T-cell (primary cell): Measurements from ENCODE around the gene ABCA1. TPM values are rescaled to one million over a fixed set of nuclear protein-coding genes. Genes with fewer than 3 reads are reported as not detected.

Experiments used
- ATAC-seq, 4 experiments: fragments of 200-7000 bp in 3 of 4; fragments of 150-1000 bp in 1 of 4; cut with Tn5 transposase; replicated peaks in 1 of 4; 1 replicate in 3 of 4; 2 replicates in 1 of 4; pipeline ENCODE4 v1.10.0; 2021; ENCODE audit warnings: moderate library complexity in 3 of 4, mild to moderate bottlenecking in 2 of 4, moderate number of reproducible peaks in 1 of 4
- CTCF ChIA-PET, 2 donors: fragments of 300-600 bp; sonication (Branson Sonifier 250); formaldehyde crosslinking; loops; one replicate each; lab custom pipeline; 2022; ENCODE audit warnings: antibody characterized with exemption in 2 of 2; lab: Charles Lee
- POLR2A ChIA-PET, 2 donors: fragments of 300-600 bp; sonication (Branson Sonifier 250); formaldehyde crosslinking; loops; one replicate each; lab custom pipeline; 2022; ENCODE audit warnings: antibody characterized with exemption in 2 of 2; lab: Charles Lee
- DNase-seq, 35 experiments: peaks; one replicate each; pipeline versions ENCODE4 v3.0.0 to v3.0.0-alpha.2; 2013 to 2023
- H3K27ac ChIP-seq: one replicate; pipeline ENCODE4 v1.5.1; 2013; ENCODE audit warnings: low read length
- H3K27me3 ChIP-seq, 2 experiments: replicated peaks in 1 of 2; 1 replicate in 1 of 2; 2 replicates in 1 of 2; pipeline versions ENCODE4 v1.6.1 to v1.7.0; 2013; ENCODE audit warnings: low read length in 1 of 2, mixed read lengths in 1 of 2; ENCODE audit not compliant: control insufficient read depth in 2 of 2, insufficient read depth in 2 of 2; ENCODE audit errors: extremely low read depth in 1 of 2
- H3K36me3 ChIP-seq, 2 donors: 1 replicate in 1 of 2; 2 replicates in 1 of 2; pipeline versions ENCODE4 v1.6.1 to v1.7.0; 2013; ENCODE audit warnings: low read length in 1 of 2; ENCODE audit not compliant: control insufficient read depth in 2 of 2, insufficient read depth in 1 of 2; ENCODE audit errors: extremely low read depth in 1 of 2
- H3K4me1 ChIP-seq, 2 experiments: 1 replicate in 1 of 2; 2 replicates in 1 of 2; pipeline versions ENCODE4 v1.6.1 to v1.7.0; 2013; ENCODE audit warnings: low read length in 2 of 2, mixed read lengths in 1 of 2; ENCODE audit not compliant: insufficient read depth in 2 of 2, control insufficient read depth in 1 of 2; ENCODE audit errors: extremely low read depth in 1 of 2
- H3K4me3 ChIP-seq, 2 donors: 1 replicate in 1 of 2; 2 replicates in 1 of 2; pipeline versions ENCODE4 v1.5.1 to v1.7.0; 2013; ENCODE audit warnings: mild to moderate bottlenecking in 2 of 2, low read length in 1 of 2, moderate library complexity in 1 of 2; ENCODE audit not compliant: control insufficient read depth in 1 of 2; ENCODE audit errors: extremely low read depth in 1 of 2
- H3K9me3 ChIP-seq: 2 replicates; pipeline ENCODE4 v1.7.0; 2013
- H3K27ac Mint-ChIP-seq, 2 donors: one replicate each; pipeline ENCODE4 v1.8.0; 2020 to 2021; ENCODE audit warnings: mild to moderate bottlenecking in 2 of 2, mixed read lengths in 2 of 2
- H3K27me3 Mint-ChIP-seq, 2 donors: one replicate each; pipeline ENCODE4 v1.8.0; 2021 to 2022; ENCODE audit warnings: mixed read lengths in 2 of 2
- H3K36me3 Mint-ChIP-seq: one replicate; pipeline ENCODE4 v1.8.0; 2021; ENCODE audit warnings: mixed read lengths
- H3K4me1 Mint-ChIP-seq, 3 donors: one replicate each; pipeline ENCODE4 v1.8.0; 2020 to 2022; ENCODE audit warnings: mixed read lengths in 3 of 3, mild to moderate bottlenecking in 1 of 3
- H3K4me3 Mint-ChIP-seq, 3 donors: one replicate each; pipeline ENCODE4 v1.8.0; 2020 to 2022; ENCODE audit warnings: mild to moderate bottlenecking in 3 of 3, mixed read lengths in 3 of 3, moderate library complexity in 3 of 3
- H3K9me3 Mint-ChIP-seq, 3 donors: one replicate each; pipeline ENCODE4 v1.8.0; 2020 to 2022; ENCODE audit warnings: mixed read lengths in 3 of 3
- WGBS: methylation state at CpG from one replicate; pipeline ENCODE4 v1.1.5; 2013; ENCODE audit warnings: missing lambda C conversion rate; ENCODE audit not compliant: insufficient coverage; 5-methylcytosine and 5-hydroxymethylcytosine counted together
- total RNA-seq, 35 experiments: library from RNA in 6 of 35; stranded (reverse) in 6 of 35; fragments of 120-200 nt in 1 of 35; gene quantifications; one replicate each; pipeline versions ENCODE4 v1.2.1 to v1.2.4 and lab custom pipeline; 2013 to 2026

Gene ABCA1
- total RNA-seq, 5 donors from 2014 or later (not counting 1 experiment from before 2014, with no cell fraction given), result 0.41 to 4.7 (median 0.62) TPM

- H3K9me3 Mint-ChIP-seq, result no peaks in the 10 kb centered on the region
- no peaks in the 10 kb centered on the region for H3K36me3 Mint-ChIP-seq
- no peak overlapping the region for H3K27ac ChIP-seq
- ATAC-seq (no peak), DNase-seq (no peak)
- peak overlapping the region in 1 of 3 donors; percentile 5 for H3K4me3 Mint-ChIP-seq
- H3K36me3 ChIP-seq, result no peaks in the 10 kb centered on the region
- H3K9me3 ChIP-seq, result no peaks in the 10 kb centered on the region
- CTCF ChIA-PET, result interaction anchor here in 1 of 2 donors (0.6 to 0.7 kb wide), 2 partner anchors 43 to 247 kb away, joined by 3 read pairs; no protein-coding TSS in a partner anchor
- 83% methylated on average over 4 of the region's 8 CpGs for WGBS
- H3K27me3 ChIP-seq, result peaks cover 0 to 7% of the 10 kb centered on the region in 2 experiments
- peaks cover 3 to 11% of the 10 kb centered on the region in 2 donors for H3K27me3 Mint-ChIP-seq
- POLR2A ChIA-PET, result interaction anchor here in 1 of 2 donors (0.8 kb wide), 1 partner anchor 29 kb away, joined by 4 read pairs; no protein-coding TSS in a partner anchor
- H3K27ac Mint-ChIP-seq, result no peak overlapping the region
- H3K4me1 ChIP-seq, result peaks cover 0 to 4% of the 10 kb centered on the region in 2 experiments
- peaks cover 11 to 28% (median 12%) of the 10 kb centered on the region in 3 donors for H3K4me1 Mint-ChIP-seq
- H3K4me3 ChIP-seq, result no peak overlapping the region
These were observed 46.4 kb upstream of the ABCA1 start for GRCh38 chr9:104974053-104974962.

- H3K4me3 Mint-ChIP-seq, result no peak overlapping the region
- Histone ChIP-seq H3K27ac (no peak overlapping the region), H3K27me3 (peaks cover 0 to 19% of the 10 kb centered on the region in 2 experiments), H3K4me1 (peaks cover 4 to 14% of the 10 kb centered on the region in 2 experiments), H3K36me3 (no peaks in the 10 kb centered on the region), H3K4me3 (no peak overlapping the region), H3K9me3 (no peaks in the 10 kb centered on the region)
- ATAC-seq, result no peak
- 87% methylated on average over 2 of the region's 4 CpGs for WGBS
- H3K27ac Mint-ChIP-seq, result no peak overlapping the region
- H3K4me1 Mint-ChIP-seq, result peaks cover 21 to 43% (median 27%) of the 10 kb centered on the region in 3 donors
- no peaks in the 10 kb centered on the region for H3K9me3 Mint-ChIP-seq
- POLR2A ChIA-PET, result no interaction called here
- peaks cover 3 to 11% of the 10 kb centered on the region in 2 donors for H3K27me3 Mint-ChIP-seq
- no peaks in the 10 kb centered on the region for H3K36me3 Mint-ChIP-seq
- DNase-seq, result no peak
- CTCF ChIA-PET, result interaction anchor here in 1 of 2 donors (0.8 kb wide), 1 partner anchor 186 kb away, joined by 5 read pairs; no protein-coding TSS in a partner anchor
These were observed 44.4 kb upstream of the ABCA1 start for GRCh38 chr9:104972242-104972866.

GRCh38 chr9:104971511-104971910, 43.6 kb upstream of the ABCA1 start:
- Mint-ChIP-seq H3K27ac (no peak overlapping the region), H3K4me1 (peaks cover 21 to 43% (median 27%) of the 10 kb centered on the region in 3 donors), H3K27me3 (peaks cover 3 to 11% of the 10 kb centered on the region in 2 donors), H3K36me3 (no peaks in the 10 kb centered on the region), H3K9me3 (no peaks in the 10 kb centered on the region), H3K4me3 (no peak overlapping the region)
- no peak for DNase-seq
- no peak for ATAC-seq
- no peak overlapping the region for H3K4me3 ChIP-seq
- ChIA-PET CTCF (no interaction called here), POLR2A (no interaction called here)
- no peaks in the 10 kb centered on the region for H3K9me3 ChIP-seq
- no peaks in the 10 kb centered on the region for H3K36me3 ChIP-seq
- peaks cover 4 to 14% of the 10 kb centered on the region in 2 experiments for H3K4me1 ChIP-seq
- H3K27me3 ChIP-seq, result peaks cover 0 to 21% of the 10 kb centered on the region in 2 experiments
- no peak overlapping the region for H3K27ac ChIP-seq
- WGBS, result 100% methylated on average over 1 of the region's 3 CpGs

- CTCF ChIA-PET, result interaction anchor here in 1 of 2 donors (0.7 kb wide), 1 partner anchor 92 kb away, joined by 5 read pairs; no protein-coding TSS in a partner anchor
- ATAC-seq (no peak), DNase-seq (peak in 1 of 35 experiments; percentile 9)
- H3K4me1 ChIP-seq, result peaks cover 4 to 14% of the 10 kb centered on the region in 2 experiments
- H3K9me3 ChIP-seq, result no peaks in the 10 kb centered on the region
- peaks cover 0 to 22% of the 10 kb centered on the region in 2 experiments for H3K27me3 ChIP-seq
- Mint-ChIP-seq H3K4me3 (no peak overlapping the region), H3K4me1 (peaks cover 21 to 43% (median 27%) of the 10 kb centered on the region in 3 donors), H3K36me3 (no peaks in the 10 kb centered on the region), H3K9me3 (no peaks in the 10 kb centered on the region), H3K27me3 (peaks cover 3 to 11% of the 10 kb centered on the region in 2 donors), H3K27ac (no peak overlapping the region)
- H3K36me3 ChIP-seq, result no peaks in the 10 kb centered on the region
- H3K4me3 ChIP-seq, result no peak overlapping the region
- H3K27ac ChIP-seq, result no peak overlapping the region
- 72% methylated on average over 2 of the region's 8 CpGs for WGBS
- POLR2A ChIA-PET, result no interaction called here
These were observed 42.5 kb upstream of the ABCA1 start for GRCh38 chr9:104970271-104970987.

GRCh38 chr9:104969116-104969515, 41.2 kb upstream of the ABCA1 start:
- ATAC-seq (no peak), DNase-seq (no peak)
- ChIA-PET POLR2A (no interaction called here), CTCF (interaction anchor here in 1 of 2 donors (0.7 kb wide), 1 partner anchor 21 kb away, joined by 3 read pairs; no protein-coding TSS in a partner anchor)
- Histone ChIP-seq H3K27me3 (peaks cover 0 to 22% of the 10 kb centered on the region in 2 experiments), H3K9me3 (no peaks in the 10 kb centered on the region), H3K4me3 (no peak overlapping the region), H3K36me3 (no peaks in the 10 kb centered on the region), H3K27ac (no peak overlapping the region), H3K4me1 (peaks cover under 1 to 14% of the 10 kb centered on the region in 2 experiments)
- peak overlapping the region in 1 of 2 donors; percentile 42 for H3K27ac Mint-ChIP-seq
- WGBS, result 33% methylated on average over 1 of the region's 4 CpGs
- peak overlapping the region; percentile 89 to 92 (median 90) for H3K4me3 Mint-ChIP-seq
- H3K9me3 Mint-ChIP-seq, result no peaks in the 10 kb centered on the region
- H3K27me3 Mint-ChIP-seq, result peaks cover 3 to 6% of the 10 kb centered on the region in 2 donors
- H3K4me1 Mint-ChIP-seq, result peaks cover 16 to 38% (median 22%) of the 10 kb centered on the region in 3 donors
- no peaks in the 10 kb centered on the region for H3K36me3 Mint-ChIP-seq
